ENCODE results near the gene UMODL1.
A peak's percentile ranks its signal among the peaks of the same experiment; 100 is the strongest.

UMODL1 gene

DNA sequence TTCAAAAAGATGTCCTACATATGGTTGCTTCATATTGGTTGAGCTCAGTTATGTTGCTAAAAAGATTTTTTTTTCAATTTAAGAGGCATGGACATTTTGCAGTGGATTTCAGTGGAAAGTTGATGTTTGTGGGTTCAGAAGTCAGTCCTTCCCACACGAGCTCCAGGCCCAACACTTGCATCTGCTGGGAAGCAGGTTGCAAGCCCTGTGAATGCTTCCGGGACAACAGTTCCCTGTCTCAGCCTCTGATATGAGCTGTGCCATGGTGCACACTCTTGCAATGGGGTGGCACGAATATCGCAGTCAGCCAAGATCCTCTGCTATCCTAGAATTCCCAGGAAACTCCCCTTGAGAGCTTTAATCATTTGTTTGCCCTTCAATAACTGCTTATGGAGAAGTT, 117.5 kb downstream of the UMODL1 start:
- H3K4me1 ChIP-seq (ENCODE audit: low read length), result peaks cover 14% of the 10 kb centered on the region
- no peak for TF ChIP-seq EZH2phosphoT487 (IDR thresholded peaks at IDR 0.05; ENCODE audit: low read length)
- TF ChIP-seq, protein P1, sequence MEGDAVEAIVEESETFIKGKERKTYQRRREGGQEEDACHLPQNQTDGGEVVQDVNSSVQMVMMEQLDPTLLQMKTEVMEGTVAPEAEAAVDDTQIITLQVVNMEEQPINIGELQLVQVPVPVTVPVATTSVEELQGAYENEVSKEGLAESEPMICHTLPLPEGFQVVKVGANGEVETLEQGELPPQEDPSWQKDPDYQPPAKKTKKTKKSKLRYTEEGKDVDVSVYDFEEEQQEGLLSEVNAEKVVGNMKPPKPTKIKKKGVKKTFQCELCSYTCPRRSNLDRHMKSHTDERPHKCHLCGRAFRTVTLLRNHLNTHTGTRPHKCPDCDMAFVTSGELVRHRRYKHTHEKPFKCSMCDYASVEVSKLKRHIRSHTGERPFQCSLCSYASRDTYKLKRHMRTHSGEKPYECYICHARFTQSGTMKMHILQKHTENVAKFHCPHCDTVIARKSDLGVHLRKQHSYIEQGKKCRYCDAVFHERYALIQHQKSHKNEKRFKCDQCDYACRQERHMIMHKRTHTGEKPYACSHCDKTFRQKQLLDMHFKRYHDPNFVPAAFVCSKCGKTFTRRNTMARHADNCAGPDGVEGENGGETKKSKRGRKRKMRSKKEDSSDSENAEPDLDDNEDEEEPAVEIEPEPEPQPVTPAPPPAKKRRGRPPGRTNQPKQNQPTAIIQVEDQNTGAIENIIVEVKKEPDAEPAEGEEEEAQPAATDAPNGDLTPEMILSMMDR (IDR thresholded peaks at IDR 0.05; ENCODE audit: low read length), result no peak
- no peaks in the 10 kb centered on the region for H3K9me3 ChIP-seq (replicated peaks; ENCODE audit: insufficient read depth, low read length)
- H3K27ac ChIP-seq (ENCODE audit: low read length), result peak overlapping the region; percentile 61; the same call in 1 of the 2 replicates
- H3K9me2 ChIP-seq (replicated peaks; ENCODE audit: insufficient read depth, low read length), result no peaks in the 10 kb centered on the region
- peak overlapping the region; percentile 10 for H2AFZ ChIP-seq (ENCODE audit: low read length)
- H3F3A ChIP-seq (ENCODE audit: insufficient read depth, low read length), result peaks cover 14% of the 10 kb centered on the region
- H4K20me1 ChIP-seq (ENCODE audit: insufficient read depth, low read length), result no peaks in the 10 kb centered on the region
- H3K79me2 ChIP-seq (ENCODE audit: low read length), result no peaks in the 10 kb centered on the region
- H3K4me3 ChIP-seq (ENCODE audit: low read length), result 0 out of 2 replicates have a peak overlapping the region, but pooled peaks have one; percentile 3
- H3K4me2 ChIP-seq (ENCODE audit: low read depth, low read length), result peak overlapping the region; percentile 50
- H3K9ac ChIP-seq (ENCODE audit: low read length), result no peak overlapping the region
- DNase-seq, result no peak
- H3K36me3 ChIP-seq (replicated peaks; ENCODE audit: insufficient read depth, low read length), result no peaks in the 10 kb centered on the region
- peaks cover 11% of the 10 kb centered on the region; the same call in 1 of the 2 replicates for H3K27me3 ChIP-seq (replicated peaks; ENCODE audit: insufficient read depth, low read length)

DNA sequence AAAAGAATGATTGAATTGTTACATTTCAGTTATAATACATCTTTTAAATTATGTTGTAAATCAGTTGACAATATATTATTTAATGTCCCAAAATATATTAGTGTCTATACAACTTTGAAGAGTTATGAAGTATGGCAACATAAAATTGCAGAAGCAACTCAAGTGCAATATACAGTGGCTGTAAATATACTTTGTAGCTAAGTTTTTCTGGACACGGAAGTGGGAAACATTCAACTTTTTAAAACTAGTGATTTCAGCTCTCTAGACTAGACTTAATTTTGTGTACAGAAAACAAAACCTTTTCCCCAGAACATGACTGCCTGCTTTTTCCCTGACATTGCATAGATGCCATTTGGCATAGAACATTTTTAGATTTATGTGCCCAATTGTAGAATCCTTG, 118.3 kb downstream of the UMODL1 start:
- Histone ChIP-seq H3K4me1 (ENCODE audit: low read length) (peaks cover 14% of the 10 kb centered on the region), H3K79me2 (ENCODE audit: low read length) (no peaks in the 10 kb centered on the region), H3K9me3 (replicated peaks; ENCODE audit: insufficient read depth, low read length) (no peaks in the 10 kb centered on the region), H3K4me2 (ENCODE audit: low read depth, low read length) (no peak overlapping the region), H4K20me1 (ENCODE audit: insufficient read depth, low read length) (no peaks in the 10 kb centered on the region), H3K36me3 (replicated peaks; ENCODE audit: insufficient read depth, low read length) (no peaks in the 10 kb centered on the region), H2AFZ (ENCODE audit: low read length) (no peak overlapping the region), H3F3A (ENCODE audit: insufficient read depth, low read length) (peaks cover 14% of the 10 kb centered on the region), H3K9me2 (replicated peaks; ENCODE audit: insufficient read depth, low read length) (no peaks in the 10 kb centered on the region), H3K4me3 (ENCODE audit: low read length) (no peak overlapping the region), H3K27ac (ENCODE audit: low read length) (no peak overlapping the region), H3K27me3 (replicated peaks; ENCODE audit: insufficient read depth, low read length) (peaks cover 11% of the 10 kb centered on the region; the same call in 1 of the 2 replicates), H3K9ac (ENCODE audit: low read length) (no peak overlapping the region)
- no peak for DNase-seq
- TF ChIP-seq EZH2 (optimal IDR thresholded peaks at IDR 0.05; ENCODE audit: low read depth, low read length) (no peak), EZH2phosphoT487 (IDR thresholded peaks at IDR 0.05; ENCODE audit: low read length) (no peak)
- TF ChIP-seq, protein P1 (IDR thresholded peaks at IDR 0.05; ENCODE audit: low read length), result no peak

DNA sequence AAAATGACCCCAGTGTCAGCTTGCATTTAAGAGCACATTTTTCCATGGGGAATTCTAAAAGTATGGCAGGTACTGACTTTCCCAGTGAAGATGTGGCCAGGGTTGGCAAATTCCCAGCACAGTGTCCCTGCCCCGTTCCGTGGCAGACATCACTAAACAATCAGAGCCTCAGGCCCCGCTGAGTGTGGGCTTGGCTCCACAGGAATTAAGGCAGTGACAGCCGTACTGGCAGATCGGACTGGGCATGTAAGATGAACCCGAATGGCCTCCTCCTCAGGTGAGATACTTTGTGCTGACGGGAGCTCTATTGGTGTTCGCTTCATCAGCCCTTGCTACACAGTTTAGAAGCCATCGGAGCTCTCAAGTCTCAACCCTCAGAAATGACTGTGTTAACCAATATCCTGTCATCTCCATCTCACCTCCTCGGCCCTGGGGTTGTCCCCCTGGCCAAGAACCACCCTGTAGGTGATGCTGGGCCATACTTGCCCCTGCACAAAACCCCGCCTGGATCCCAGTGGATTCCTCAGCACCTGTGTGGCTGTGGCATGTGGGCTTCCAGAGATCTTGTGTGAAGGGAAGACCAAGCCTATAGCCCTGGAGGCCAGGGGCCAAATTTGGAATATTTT, 118.9 kb downstream of the UMODL1 start:
- H3K9ac ChIP-seq (ENCODE audit: low read length), result no peak overlapping the region
- no peak overlapping the region for H3K4me3 ChIP-seq (ENCODE audit: low read length)
- H3K36me3 ChIP-seq (replicated peaks; ENCODE audit: insufficient read depth, low read length), result no peaks in the 10 kb centered on the region

More for the DNA sequence above, 118.9 kb downstream of the UMODL1 start:
- Histone ChIP-seq H3F3A (ENCODE audit: insufficient read depth, low read length) (peaks cover 14% of the 10 kb centered on the region), H3K4me1 (ENCODE audit: low read length) (peaks cover 14% of the 10 kb centered on the region), H3K9me3 (replicated peaks; ENCODE audit: insufficient read depth, low read length) (no peaks in the 10 kb centered on the region), H4K20me1 (ENCODE audit: insufficient read depth, low read length) (no peaks in the 10 kb centered on the region), H3K79me2 (ENCODE audit: low read length) (no peaks in the 10 kb centered on the region), H3K9me2 (replicated peaks; ENCODE audit: insufficient read depth, low read length) (no peaks in the 10 kb centered on the region), H2AFZ (ENCODE audit: low read length) (no peak overlapping the region), H3K4me2 (ENCODE audit: low read depth, low read length) (no peak overlapping the region), H3K27me3 (replicated peaks; ENCODE audit: insufficient read depth, low read length) (peaks cover 11% of the 10 kb centered on the region; the same call in 1 of the 2 replicates), H3K27ac (ENCODE audit: low read length) (no peak overlapping the region)
- DNase-seq, result no peak
- no peak for TF ChIP-seq EZH2 (optimal IDR thresholded peaks at IDR 0.05; ENCODE audit: low read depth, low read length)
- no peak for TF ChIP-seq EZH2phosphoT487 (IDR thresholded peaks at IDR 0.05; ENCODE audit: low read length)
- TF ChIP-seq, protein P1 (IDR thresholded peaks at IDR 0.05; ENCODE audit: low read length), result no peak

Data from MM.1S (cell line).